Psoas muscle (tissue), 8 donors: ENCODE data around the gene CEMIP. TPM values are rescaled to one million over a fixed set of nuclear protein-coding genes. Genes with fewer than 3 reads are reported as not detected.
A peak's percentile ranks its signal among the peaks of the same experiment; 100 is the strongest.

Source experiments
- ATAC-seq, 4 donors: fragments of 200-7000 bp; cut with Tn5 transposase; one replicate each; pipeline ENCODE4 v1.9.1; 2020; ENCODE audit warnings: moderate library complexity in 3 of 4, mild to moderate bottlenecking in 2 of 4
- DNase-seq, 2 donors: peaks; one replicate each; pipeline ENCODE4 v3.0.0-alpha.2; 2020
- H3K27ac ChIP-seq: fragments of 200-600 bp; one replicate; pipeline ENCODE4 v1.8.0; 2022
- H3K27me3 ChIP-seq, 3 donors: fragments of 200-600 bp in 1 of 3; one replicate each; pipeline versions ENCODE4 v1.6.1 to v1.8.0; 2013 to 2022; ENCODE audit warnings: low read length in 2 of 3, mild to moderate bottlenecking in 2 of 3, moderate library complexity in 1 of 3; ENCODE audit not compliant: insufficient read depth in 3 of 3
- H3K36me3 ChIP-seq, 2 donors: fragments of 200-600 bp in 1 of 2; one replicate each; pipeline versions ENCODE4 v1.6.1 to v1.8.0; 2013 to 2022; ENCODE audit warnings: low read depth in 1 of 2, mild to moderate bottlenecking in 1 of 2, moderate library complexity in 1 of 2; ENCODE audit not compliant: insufficient read depth in 1 of 2
- H3K4me1 ChIP-seq: fragments of 200-600 bp; one replicate; pipeline ENCODE4 v1.8.0; 2022
- H3K4me3 ChIP-seq: fragments of 200-600 bp; one replicate; pipeline ENCODE4 v1.8.0; 2022; ENCODE audit warnings: mild to moderate bottlenecking
- H3K9me3 ChIP-seq: fragments of 200-600 bp; one replicate; pipeline ENCODE4 v1.8.0; 2022
- WGBS, 3 donors: extraction: QIAGEN DNeasy Blood & Tissue Kit; methylation state at CpG; one replicate each; pipeline versions ENCODE4 v1.1.6 to v1.1.7; 2013; 5-methylcytosine and 5-hydroxymethylcytosine counted together
- intact Hi-C, 2 donors: fragments of 100-400 bp; cut with DNase I; formaldehyde crosslinking; loops; one replicate each; pipeline versions ENCODE4 v1.11.0 to v1.14.2; 2022
- polyA plus RNA-seq, 3 donors: library from polyadenylated mRNA; stranded (reverse); fragments of 200-250 nt; gene quantifications; one replicate each; pipeline ENCODE4 v1.2.3, GENCODE V29; 2013
- total RNA-seq, 4 donors: library from RNA; stranded (reverse); fragmentation: NEBNext Ultra II Directional in 2 of 4; extraction: Animal tissue kit (Norgen Biotek cat#: 25700) in 2 of 4; gene quantifications; one replicate each; pipeline versions ENCODE4 v1.2.1 to v1.2.4, GENCODE V29; 2021 to 2023
- TF ChIP-seq, protein P1 (sequence below): fragments of 200-600 bp; IDR thresholded peaks from one replicate; pipeline ENCODE4 v1.8.0; 2022; ENCODE audit warnings: antibody characterized with exemption
- donor health status: healthy with polysubstance abuse.
- donor health status: DM: no; HTN: no; CAD: no; lungs with moderate emphysema.
- donor health status: Bipolar disorder and iron deficiency.
- donor health status: healthy.
- donor health status: DM: yes; HTN: yes; CAD: no.
- donor health status: DM: no; HTN: no; CAD: no.
- donor health status: DM: no; HTN: no; CAD: no.
- donor health status: DM: yes; HTN: yes; CAD: no.

CEMIP gene
- total and polyA plus RNA-seq, 7 donors, result under 0.01 to 0.96 (median 0.04) TPM

- H3K9me3 ChIP-seq, result no peaks in the 10 kb centered on the region
- no peak overlapping the region for H3K27ac ChIP-seq
- H3K4me1 ChIP-seq, result no peaks in the 10 kb centered on the region
- TF ChIP-seq, protein P1, sequence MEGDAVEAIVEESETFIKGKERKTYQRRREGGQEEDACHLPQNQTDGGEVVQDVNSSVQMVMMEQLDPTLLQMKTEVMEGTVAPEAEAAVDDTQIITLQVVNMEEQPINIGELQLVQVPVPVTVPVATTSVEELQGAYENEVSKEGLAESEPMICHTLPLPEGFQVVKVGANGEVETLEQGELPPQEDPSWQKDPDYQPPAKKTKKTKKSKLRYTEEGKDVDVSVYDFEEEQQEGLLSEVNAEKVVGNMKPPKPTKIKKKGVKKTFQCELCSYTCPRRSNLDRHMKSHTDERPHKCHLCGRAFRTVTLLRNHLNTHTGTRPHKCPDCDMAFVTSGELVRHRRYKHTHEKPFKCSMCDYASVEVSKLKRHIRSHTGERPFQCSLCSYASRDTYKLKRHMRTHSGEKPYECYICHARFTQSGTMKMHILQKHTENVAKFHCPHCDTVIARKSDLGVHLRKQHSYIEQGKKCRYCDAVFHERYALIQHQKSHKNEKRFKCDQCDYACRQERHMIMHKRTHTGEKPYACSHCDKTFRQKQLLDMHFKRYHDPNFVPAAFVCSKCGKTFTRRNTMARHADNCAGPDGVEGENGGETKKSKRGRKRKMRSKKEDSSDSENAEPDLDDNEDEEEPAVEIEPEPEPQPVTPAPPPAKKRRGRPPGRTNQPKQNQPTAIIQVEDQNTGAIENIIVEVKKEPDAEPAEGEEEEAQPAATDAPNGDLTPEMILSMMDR, result no peak
- no peaks in the 10 kb centered on the region for H3K27me3 ChIP-seq
- 36 to 51% (median 37%) methylated on average over 10 of the region's 10 CpGs for WGBS, 3 donors
- ATAC-seq (peak in 1 of 4 donors; percentile 36), DNase-seq (no peak)
- intact Hi-C loops, result no loop called here
- H3K4me3 ChIP-seq, result no peak overlapping the region
- H3K36me3 ChIP-seq, result no peaks in the 10 kb centered on the region
These were observed 22.9 kb downstream of the CEMIP start for GRCh38 chr15:80801891-80802680.

DNA sequence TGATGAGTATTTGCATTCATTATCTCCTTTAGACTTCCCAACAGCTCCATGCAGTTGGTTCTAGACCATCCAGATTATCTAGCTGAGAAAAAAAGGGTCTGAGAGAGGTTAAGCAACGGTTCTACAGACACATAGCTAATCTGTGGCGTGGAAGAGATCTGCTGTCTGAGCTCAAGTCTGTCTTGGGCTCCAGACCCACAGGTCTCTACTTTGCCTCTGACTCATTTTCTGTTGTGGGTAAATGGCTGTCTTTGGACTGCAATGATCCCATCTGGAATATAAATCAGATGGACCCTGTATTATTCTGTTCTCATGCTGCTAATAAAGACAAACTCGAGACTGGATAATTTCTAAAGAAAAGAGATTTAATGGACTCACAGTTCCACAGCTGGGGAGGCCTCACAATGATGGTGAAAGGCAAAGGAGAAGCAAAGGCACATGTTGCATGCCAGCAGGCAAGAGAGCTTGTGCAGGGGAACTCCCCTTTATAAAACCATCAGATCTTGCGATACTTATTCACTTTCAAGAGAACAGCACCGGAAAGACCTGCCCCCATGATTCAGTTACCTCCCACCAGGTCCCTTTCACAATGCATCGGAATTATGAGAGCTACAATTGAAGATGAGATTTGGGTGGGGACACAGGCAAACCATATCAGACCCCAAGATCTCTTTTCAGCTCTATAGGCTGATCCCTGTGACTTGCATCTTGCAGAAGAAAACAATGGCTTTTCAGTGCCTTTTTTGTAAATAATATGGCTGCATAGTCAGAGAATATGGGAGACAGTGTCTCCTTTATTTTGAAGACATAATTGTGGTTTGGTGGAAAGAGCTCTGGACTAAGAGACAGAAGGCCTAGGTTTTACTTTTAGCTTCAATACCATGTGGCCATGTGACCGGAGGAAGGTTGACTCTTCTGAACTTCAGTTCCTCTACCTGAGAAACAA, 24.7 kb downstream of the CEMIP start:
- ATAC-seq (no peak), DNase-seq (no peak)
- 90 to 93% (median 90%) methylated on average over 7 of the region's 7 CpGs for whole genome bisulfite sequencing, 3 donors

GRCh38 chr15:80804970-80805495, 25.9 kb downstream of the CEMIP start:
- TF ChIP-seq, protein P1, result no peak
- intact Hi-C loops, result no loop called here
- WGBS, 3 donors, result 61 to 67% (median 64%) methylated on average over 10 of the region's 10 CpGs

More for the DNA sequence above, 24.7 kb downstream of the CEMIP start:
- Histone ChIP-seq H3K27ac (no peak overlapping the region), H3K36me3 (no peaks in the 10 kb centered on the region), H3K27me3 (no peaks in the 10 kb centered on the region), H3K4me1 (no peaks in the 10 kb centered on the region), H3K4me3 (no peak overlapping the region), H3K9me3 (no peaks in the 10 kb centered on the region)
- intact Hi-C loops, result no loop called here
- TF ChIP-seq, protein P1, result no peak

GRCh38 chr15:80811781-80812315, 32.7 kb downstream of the CEMIP start:
- no peak for DNase-seq
- H3K9me3 ChIP-seq, result no peaks in the 10 kb centered on the region

More at GRCh38 chr15:80804970-80805495, 25.9 kb downstream of the CEMIP start:
- Histone ChIP-seq H3K9me3 (no peaks in the 10 kb centered on the region), H3K4me3 (no peak overlapping the region), H3K4me1 (no peaks in the 10 kb centered on the region), H3K36me3 (no peaks in the 10 kb centered on the region), H3K27ac (no peak overlapping the region), H3K27me3 (no peaks in the 10 kb centered on the region)
- ATAC-seq (no peak), DNase-seq (no peak)

More at GRCh38 chr15:80811781-80812315, 32.7 kb downstream of the CEMIP start:
- H3K27me3 ChIP-seq, result peaks cover 0 to 2% (median 0%) of the 10 kb centered on the region in 3 donors
- TF ChIP-seq, protein P1, result no peak
- ATAC-seq, result no peak
- WGBS, 3 donors, result 59 to 65% (median 60%) methylated on average over 9 of the region's 9 CpGs
- intact Hi-C loops, result no loop called here
- no peaks in the 10 kb centered on the region for H3K36me3 ChIP-seq
- no peak overlapping the region for H3K4me3 ChIP-seq
- no peaks in the 10 kb centered on the region for H3K4me1 ChIP-seq
- no peak overlapping the region for H3K27ac ChIP-seq
